ENCODE measurements around the gene CEP131. TPM values are rescaled to one million over a fixed set of nuclear protein-coding genes. Genes with fewer than 3 reads are reported as not detected.
A peak's percentile ranks its signal among the peaks of the same experiment; 100 is the strongest.

Gene CEP131
- total and polyA plus RNA-seq, 2 of the 4 experiments (the other 2 are of a cell fraction), result 4.8 to 9.6 TPM

DNA sequence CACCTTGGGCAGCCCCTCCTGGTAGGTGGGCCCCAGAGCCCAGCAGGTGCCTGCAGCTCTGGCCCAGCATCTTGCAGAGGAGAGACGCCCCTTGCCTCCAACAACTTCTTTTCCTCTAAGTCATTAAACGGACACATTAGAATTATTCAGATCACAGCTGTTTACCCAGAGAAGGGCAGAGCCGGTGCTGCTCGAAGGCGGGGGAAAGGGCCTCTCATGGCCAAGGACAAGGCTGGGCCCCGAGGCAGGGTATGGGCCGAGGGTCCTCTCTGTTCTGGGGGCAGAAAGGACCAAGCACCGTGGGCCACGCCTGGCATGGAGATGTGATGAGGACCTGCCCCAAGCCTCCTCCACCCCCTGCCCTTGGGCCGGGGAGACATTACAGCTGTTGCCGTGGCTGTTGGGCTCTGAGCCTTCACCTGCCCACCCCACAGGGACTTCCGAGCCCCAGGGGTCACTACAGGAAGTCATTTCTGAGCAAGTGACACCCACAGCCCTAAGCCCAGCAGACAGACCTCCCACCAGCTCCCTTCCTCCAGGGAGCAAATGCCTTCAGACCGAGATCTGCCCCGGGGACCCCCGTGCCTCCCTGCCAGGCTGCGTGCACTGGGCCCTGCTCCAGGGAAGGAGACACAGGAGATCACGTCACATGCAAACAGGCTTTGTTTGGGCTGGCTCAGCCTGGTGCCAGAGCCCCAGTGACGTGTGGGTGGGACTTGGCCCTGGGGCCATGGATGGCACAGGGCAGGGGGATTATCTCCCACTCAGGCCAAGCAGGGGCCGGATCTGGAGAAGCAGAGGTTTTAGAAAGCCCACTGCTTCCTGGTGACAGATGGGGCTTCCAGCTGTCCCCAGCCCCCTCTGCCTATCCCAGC, 58.2 kb downstream of the CEP131 start:
- Histone ChIP-seq H3K9ac (ENCODE audit: low read depth, low read length) (no peak overlapping the region), H3K36me3 (ENCODE audit: control insufficient read depth, insufficient read depth, low read length) (no peaks in the 10 kb centered on the region), H3K9me1 (ENCODE audit: insufficient read depth, low read length) (no peaks in the 10 kb centered on the region), H3K56ac (ENCODE audit: extremely low read depth, insufficient read depth, low read length) (no peak overlapping the region), H2BK120ac (ENCODE audit: low read depth, low read length) (no peak overlapping the region), H3K27ac (ENCODE audit: insufficient read depth, low read length) (no peak overlapping the region), H2AK5ac (ENCODE audit: low read depth, low read length) (no peak overlapping the region), H3K79me1 (ENCODE audit: low read depth in 1 of 2, low read length in 2 of 2) (no peaks in the 10 kb centered on the region), H2AFZ (replicated peaks; ENCODE audit: low read length, poor library complexity) (no peak overlapping the region), H4K8ac (ENCODE audit: low read depth in 2 of 2, low read length in 2 of 2) (no peak overlapping the region), H3K23ac (ENCODE audit: low read depth, low read length) (no peak overlapping the region), H3K14ac (replicated peaks; ENCODE audit: low read depth, low read length) (no peak overlapping the region), H3K4me2 (ENCODE audit: low read depth, low read length) (no peak overlapping the region), H2AK9ac (replicated peaks; ENCODE audit: low read depth, low read length, poor library complexity) (peak overlapping the region; percentile 78), H4K20me1 (ENCODE audit: insufficient read depth, low read length) (no peaks in the 10 kb centered on the region), H3K9me3 (ENCODE audit: control insufficient read depth, insufficient read depth, low read length) (no peaks in the 10 kb centered on the region), H4K91ac (ENCODE audit: insufficient read depth, low read depth, low read length) (no peak overlapping the region), H2BK5ac (ENCODE audit: low read depth, low read length, poor library complexity, severe bottlenecking) (no peak overlapping the region), H3K4me1 (ENCODE audit: control insufficient read depth, insufficient read depth, low read length) (no peaks in the 10 kb centered on the region), H4K5ac (ENCODE audit: low read depth, low read length) (no peak overlapping the region), H2BK20ac (ENCODE audit: low read depth, low read length) (no peak overlapping the region), H3K18ac (ENCODE audit: low read depth, low read length) (no peak overlapping the region), H3K4ac (ENCODE audit: low read depth, low read length) (no peak overlapping the region), H2BK15ac (ENCODE audit: low read depth, low read length) (no peak overlapping the region), H3K27me3 (ENCODE audit: control insufficient read depth, insufficient read depth, low read length) (peaks cover 54% of the 10 kb centered on the region), H3K4me3 (ENCODE audit: insufficient read depth, low read depth, low read length) (no peak overlapping the region)
- intact Hi-C loops (cut with micrococcal nuclease), result no loop called here
- no peak for ATAC-seq (ENCODE audit: low read depth)
- POLR2A ChIA-PET (ENCODE audit: unreplicated experiment), result no interaction called here
- WGBS, 2 experiments (ENCODE audit: extremely low coverage in 2 of 2, insufficient read length in 1 of 2), result 40% methylated on average over 8 of the region's 19 CpGs; no CpG with 5 or more reads in 1 of the 2 experiments
- DNase-seq, result no peak
- CTCF ChIA-PET, result no interaction called here
- in situ Hi-C loops (cut with MboI; ENCODE audit: low sequenced_read_pairs), result no loop called here
- BruUV-seq (replicated peaks), result no TSS peak
- dilution Hi-C loops (cut with HindIII; ENCODE audit: low sequenced_read_pairs, unreplicated experiment), result no loop called here
- TF ChIP-seq RFX5 (IDR thresholded peaks at IDR 0.05; ENCODE audit: low read depth, low read length) (no peak), RAD21 (IDR thresholded peaks at IDR 0.05; ENCODE audit: low read length) (no peak), MXI1 (IDR thresholded peaks at IDR 0.05; ENCODE audit: borderline replicate concordance, low read depth, low read length) (no peak), MAZ (IDR thresholded peaks at IDR 0.05; ENCODE audit: borderline replicate concordance, low read depth, low read length) (no peak), RCOR1 (IDR thresholded peaks at IDR 0.05; ENCODE audit: insufficient replicate concordance, low read length) (no peak), BHLHE40 (IDR thresholded peaks at IDR 0.05; ENCODE audit: low read depth, low read length) (no peak)
- TF ChIP-seq, protein P1, sequence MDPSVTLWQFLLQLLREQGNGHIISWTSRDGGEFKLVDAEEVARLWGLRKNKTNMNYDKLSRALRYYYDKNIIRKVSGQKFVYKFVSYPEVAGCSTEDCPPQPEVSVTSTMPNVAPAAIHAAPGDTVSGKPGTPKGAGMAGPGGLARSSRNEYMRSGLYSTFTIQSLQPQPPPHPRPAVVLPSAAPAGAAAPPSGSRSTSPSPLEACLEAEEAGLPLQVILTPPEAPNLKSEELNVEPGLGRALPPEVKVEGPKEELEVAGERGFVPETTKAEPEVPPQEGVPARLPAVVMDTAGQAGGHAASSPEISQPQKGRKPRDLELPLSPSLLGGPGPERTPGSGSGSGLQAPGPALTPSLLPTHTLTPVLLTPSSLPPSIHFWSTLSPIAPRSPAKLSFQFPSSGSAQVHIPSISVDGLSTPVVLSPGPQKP (IDR thresholded peaks at IDR 0.05; ENCODE audit: borderline replicate concordance, low read depth, low read length), result no peak

Measured in IMR-90 (cell line).